HG03280 (cell line): ENCODE data around the gene IL6ST.
"Not testable (repeated sequence)": the region's sequence is repeated elsewhere in the genome, so short reads cannot be mapped to it uniquely, and the experiment has no call there.

Source experiments
- ATAC-seq: cut with Tn5 transposase; IDR thresholded peaks from one replicate; pipeline ENCODE4 v1.9.1; 2021; ENCODE audit warnings: mild to moderate bottlenecking, moderate library complexity; ENCODE audit not compliant: unreplicated experiment

Gene IL6ST

DNA sequence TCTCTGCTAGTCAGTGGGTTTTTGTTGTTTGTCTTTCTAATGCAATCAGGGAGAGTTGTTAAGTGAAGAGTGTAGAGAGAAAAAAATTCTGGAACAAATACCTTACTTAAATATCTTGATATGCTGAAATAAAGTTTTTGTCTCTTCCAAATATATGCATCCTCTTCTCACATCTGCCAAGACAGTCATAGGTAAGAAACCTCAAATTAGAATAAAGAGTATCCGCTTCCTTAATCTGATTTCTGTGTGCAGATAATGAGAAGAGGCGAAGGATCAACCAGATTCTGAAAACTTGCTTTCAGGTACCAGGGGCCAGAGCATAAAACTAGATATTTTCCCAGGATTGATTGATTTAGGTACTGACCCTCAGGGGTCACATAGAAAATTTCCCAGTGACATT is 11.3 kb upstream of the IL6ST start:
- no peak for ATAC-seq

DNA sequence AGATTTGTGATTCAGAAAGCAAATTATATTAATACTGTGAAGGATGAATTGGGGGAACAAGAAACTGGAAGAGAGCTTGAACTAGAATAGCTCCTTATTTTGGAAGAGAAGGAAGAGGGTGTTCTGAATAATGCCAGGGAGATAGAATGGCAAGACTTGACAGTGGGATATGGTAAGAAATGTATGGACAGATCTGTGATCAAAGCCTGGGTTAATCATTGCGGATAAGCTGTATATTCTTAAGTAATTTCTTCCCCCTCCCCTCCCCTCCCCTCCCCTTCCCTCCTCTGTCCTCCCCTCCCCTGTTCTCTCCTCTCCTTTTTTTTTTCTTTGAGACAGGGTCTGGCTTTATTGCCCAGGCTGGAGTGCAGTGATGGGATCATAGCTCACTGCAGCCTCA is 10.1 kb upstream of the IL6ST start:
- no peak for ATAC-seq

DNA sequence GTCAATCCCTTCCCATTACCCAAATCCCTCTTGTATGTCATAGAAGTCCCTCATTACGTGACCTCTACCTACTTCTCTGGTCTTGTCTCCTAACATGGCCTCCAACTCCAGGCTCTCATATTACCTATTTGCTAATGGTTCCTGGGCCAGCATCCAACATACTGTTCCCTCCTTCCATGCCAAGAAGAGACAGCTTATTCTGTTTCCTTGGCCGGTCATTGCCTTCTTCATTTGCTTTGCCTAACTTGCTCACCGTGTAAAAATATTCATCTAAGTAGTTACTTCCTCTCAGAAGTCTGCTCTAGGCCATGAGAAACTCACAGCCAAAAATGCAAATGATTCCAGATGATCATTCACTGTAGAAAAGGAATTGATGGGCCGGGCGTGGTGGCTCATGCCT is 8.9 kb upstream of the IL6ST start:
- ATAC-seq: no peak

DNA sequence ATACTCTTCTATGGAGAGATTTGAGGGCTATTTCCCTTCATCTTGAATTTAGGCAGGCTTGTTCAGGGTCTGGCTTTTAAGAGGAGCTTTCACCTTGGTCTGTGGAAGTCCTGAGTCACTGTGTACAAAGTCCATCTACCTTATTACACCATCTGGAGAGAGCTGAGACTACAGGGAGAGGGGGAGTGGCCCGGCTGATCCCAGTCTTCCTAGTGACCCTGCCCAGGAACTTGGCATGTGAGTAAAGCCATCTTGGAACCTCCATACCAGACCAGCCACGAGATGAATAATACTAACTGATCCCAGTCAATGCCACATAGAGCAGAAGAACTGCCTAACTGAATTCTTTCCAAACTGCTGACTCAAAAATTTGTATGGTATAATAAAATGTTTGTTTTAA is 8.4 kb upstream of the IL6ST start:
- ATAC-seq: no peak

DNA sequence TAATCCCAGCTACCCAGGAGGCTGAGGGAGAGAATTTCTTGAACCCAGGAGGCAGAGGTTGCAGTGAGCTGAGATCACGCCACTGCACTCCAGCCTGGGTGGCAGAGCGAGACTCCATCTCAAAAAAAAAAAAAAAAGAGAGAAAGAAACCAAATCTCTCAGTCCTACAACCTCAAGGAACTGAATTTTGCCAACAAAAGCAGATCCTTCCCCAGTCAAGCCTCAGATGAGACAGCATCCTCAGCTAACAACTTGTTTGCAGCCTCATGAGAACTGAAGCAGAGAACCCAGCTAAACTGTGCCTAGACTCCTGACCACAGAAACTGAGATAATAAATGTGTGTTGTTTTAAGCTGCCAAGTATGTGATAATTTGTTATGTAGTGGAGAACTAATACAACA is 7.5 kb upstream of the IL6ST start:
- no peak for ATAC-seq

DNA sequence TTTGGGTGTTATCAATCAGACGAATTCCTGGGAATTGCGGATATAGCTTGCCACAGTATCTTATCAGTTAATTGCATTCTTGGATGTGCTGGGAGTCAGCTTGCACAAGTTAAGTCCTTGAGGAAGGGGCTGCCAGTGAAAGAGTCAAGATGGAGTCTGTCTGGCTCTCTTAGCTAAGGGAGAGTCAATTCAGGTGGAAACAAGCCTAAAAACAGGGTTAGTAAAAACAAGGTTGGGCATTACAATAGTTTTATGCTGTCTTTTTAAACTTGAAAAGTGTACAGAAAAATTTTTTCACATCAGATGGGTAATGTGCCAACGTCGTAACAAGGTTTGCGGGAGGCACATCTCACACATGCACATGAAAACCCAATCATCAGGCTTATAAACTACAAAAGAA is 5.5 kb upstream of the IL6ST start:
- not testable (repeated sequence) for ATAC-seq

DNA sequence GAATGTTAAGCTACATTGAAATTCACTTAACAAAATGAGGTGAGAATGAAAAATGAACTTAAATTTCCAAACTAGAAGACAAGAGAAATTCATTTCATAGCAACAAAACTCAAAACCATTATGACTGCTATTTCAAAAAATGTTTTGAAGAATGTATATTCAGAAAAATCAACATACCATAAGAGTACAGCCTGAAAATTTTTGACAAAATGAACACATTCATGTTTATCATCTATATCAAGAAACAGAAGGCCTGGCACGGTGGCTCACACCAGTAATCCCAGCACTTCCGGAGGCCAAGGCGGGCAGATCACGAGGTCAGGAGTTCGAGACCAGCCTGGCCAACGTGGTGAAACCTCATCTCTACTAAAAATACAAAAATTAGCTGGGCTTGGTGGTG is 4.2 kb upstream of the IL6ST start:
- ATAC-seq: no peak

DNA sequence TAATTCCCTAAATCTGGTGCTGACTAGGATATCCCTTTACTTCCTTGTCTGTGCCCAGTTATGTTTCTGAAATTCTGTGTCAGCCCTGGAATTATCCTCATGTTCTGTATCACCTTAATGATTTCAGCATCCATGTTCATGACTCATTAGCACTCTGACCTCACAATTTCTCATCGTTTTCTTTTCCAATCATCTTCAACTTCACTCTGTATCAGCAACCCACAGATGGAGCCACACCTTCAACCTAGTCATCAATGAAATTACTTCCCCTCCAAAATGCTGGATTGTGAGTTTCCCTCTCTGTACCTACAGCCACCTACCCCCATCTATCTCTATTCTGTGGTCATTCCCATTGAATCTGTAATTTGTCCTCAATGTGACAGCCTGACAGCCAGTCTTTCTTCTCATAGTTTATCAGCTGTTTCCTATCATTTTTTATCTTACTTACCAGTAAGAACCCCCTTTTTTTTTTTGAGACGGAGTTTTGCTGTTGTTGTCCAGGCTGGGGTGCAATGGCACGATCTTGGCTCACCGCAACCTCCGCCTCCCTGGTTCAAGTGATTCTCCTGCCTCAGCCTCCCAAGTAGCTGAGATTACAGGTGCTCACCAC is 3.1 kb upstream of the IL6ST start:
- no peak for ATAC-seq

DNA sequence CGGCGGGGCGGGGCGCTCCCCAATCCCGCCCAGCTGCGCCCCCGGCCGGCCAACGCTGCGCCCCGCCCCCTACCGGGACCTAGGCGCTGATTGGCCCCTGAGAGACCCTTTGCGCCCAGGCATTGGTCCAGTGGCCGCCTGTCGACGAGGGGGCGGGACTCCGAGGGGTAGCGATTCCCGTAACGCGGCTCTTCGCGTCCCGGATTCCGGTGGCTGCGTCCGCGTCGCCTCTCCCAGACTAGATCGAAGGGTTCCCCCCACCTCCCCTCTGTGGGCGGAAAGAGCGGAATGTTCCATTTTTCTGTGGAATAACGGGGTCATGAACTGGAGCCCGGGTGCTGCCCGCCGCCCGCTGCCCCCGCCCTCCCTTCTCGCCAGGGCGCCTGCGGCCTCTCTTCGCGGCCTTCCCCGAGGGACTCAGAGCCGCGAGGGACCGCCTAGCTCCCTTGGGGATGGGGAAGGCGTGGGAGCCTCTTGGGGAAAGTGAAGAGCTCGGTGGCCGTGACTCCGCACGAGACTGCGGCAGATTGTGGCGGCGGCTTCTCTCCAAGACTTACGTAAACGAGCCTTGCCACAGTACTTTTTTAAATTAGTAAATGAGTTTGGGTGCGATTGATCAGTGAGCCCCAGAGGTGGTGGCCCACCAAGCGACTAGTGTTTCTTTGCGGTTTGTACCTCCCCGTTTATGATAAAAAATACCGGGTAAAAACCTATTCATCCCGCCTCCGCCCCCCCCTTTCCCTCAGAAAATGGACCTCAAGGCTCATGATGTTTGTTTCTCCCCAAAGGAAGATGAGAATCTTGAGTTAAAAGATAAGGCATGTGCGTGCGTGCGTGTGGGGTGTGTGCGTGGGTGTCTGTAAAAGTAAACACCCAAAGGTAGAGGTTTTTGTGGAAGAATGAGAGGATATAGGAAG is 493 bp upstream of the IL6ST start:
- ATAC-seq: peak; percentile 97

DNA sequence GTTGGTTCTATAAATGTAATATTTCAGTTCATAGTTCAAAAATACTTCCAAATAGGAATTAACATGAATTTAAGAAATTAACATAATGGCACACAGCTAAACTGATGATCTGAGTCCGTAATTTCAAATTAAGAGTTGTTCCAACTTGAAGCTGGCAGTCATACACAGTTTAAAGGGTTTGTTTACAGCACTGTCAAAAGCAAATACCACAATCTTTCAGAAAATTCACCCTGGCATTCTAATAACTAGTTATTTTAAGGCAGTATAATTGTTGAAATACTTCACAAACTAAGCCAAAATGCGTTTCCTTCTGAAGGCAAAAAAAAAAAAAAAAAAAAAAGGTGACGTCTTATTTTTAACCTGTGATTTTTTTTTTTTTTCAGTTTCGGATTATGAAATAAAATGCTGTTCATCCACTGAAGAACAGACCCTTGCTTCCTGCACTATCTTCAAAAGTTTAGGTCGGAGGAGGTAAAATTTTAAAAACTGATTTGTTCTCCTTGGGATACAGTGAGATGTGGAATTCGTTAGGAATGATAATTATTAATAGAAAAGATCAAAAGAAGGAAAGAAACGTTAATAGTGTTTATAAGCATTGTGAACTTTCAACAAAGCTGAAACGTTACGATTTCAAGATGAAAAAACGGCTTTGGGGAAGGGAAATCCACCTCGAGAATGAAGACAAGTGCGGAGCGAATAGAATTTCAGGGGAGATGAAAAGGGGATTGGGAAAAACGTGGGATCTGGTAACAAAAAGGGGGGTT is 850 bp downstream of the IL6ST start:
- ATAC-seq: no peak

DNA sequence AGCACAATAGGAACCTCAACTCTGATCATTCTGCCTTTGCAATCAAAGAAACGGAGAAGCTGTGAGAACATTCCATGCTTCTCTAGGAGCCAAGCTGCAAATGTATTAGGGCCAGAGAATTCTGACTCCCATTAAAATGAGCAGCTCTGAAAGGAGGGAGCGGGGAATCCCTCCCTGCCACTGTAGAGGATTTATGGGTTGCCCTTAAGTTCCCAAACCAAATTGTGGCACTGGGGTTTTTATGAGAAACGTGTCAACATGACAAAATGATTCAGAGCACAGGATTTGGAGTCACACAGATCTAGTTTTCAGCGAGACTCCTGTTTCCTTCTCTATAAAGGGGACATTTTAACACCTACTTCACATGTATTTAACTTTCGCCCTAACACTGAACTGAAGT is 1.8 kb downstream of the IL6ST start:
- ATAC-seq: no peak

DNA sequence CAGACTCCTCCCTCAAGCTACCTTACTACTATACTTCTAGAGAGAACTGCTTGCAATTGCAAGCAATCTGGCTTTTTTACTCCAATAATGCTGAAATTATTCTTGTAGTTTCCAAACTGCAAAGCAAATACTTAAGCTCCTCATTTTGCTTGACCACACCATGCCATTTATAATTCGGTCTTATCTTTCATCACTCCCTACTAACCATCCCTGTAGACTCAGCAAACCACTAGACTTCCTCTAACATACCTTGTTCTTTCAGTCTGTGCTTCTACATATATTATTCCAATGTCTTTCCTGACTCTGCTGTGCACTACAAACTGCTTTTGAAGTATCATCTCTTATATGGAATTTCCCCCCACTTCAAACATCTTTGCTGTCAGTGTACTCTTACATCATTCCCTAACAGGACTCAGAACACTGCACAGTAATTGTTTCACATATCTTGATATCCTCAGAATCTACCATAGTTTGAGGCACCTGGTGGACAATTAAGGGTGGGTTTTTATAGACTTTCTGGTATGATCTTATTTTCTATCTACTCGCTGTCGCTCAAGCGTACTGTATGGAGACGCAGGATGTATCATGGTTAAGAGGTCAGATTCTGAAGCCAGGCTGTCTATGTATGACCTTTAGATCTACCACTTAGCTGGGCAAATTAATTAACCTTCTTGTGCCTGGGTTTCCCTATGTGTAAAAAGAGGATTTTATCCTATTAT is 2.8 kb downstream of the IL6ST start:
- ATAC-seq: no peak

DNA sequence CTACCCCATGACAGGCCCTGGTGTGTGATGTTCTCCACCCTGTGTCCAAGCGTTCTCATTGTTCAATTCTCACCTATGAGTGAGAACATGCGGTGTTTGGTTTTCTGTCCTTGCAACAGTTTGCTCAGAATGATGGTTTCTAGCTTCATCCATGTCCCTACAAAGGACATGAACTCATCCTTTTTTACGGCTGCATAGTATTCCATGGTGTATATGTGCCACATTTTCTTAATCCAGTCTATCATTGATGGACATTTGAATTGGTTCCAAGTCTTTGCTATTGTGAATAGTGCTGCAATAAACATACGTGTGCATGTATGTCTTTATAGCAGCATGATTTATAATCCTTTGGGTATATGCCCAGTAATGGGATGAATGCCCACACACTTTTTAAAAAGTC is 3.9 kb downstream of the IL6ST start:
- ATAC-seq: not testable (repeated sequence)

DNA sequence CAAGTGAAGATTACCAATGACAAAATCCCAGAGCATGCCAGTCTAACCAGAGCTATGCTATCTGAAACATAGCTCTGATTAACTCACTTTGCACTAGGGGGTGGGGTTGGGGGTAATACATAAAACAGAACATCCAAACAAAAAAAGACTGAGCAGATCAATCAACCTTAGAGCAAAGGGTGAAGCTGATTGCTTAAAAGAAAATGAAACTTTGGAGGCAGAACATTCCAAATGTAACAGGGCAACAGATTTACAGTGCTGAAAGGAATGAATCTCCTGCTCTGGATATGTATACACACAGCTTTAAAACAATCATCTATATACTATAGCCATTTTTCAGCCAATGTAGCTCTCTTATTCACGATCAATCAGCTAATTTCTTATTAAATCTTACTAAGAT is 4.9 kb downstream of the IL6ST start:
- no peak for ATAC-seq

DNA sequence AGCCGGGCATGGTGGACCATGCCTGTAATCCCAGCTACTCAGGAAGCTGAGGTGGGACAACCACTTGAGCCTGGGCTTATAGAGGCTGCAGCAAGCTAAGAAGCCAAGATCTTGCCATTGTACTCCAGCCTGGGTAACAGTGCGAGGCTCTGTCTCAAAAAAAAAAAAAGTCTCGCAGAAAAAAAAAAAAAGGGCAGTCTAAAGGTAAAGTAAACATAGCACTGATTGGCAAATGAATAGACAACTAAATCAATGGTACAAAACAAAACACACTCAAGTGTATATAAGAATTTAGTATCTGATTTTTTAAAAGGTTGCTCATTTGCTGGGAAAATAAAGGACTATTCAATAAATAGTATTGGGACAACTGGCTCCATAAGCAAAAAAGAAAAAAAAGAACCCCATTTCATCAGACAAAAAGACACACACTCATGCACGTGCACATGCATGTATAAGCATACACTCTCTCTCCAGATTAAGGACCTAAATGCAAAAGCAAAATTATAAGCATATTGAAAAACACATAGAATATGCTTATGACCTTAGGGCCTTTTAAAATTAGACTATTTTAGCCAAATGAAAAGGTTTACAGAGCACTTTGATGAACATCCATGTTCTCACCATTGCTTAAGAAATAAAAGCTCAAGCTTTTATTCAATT is 5.7 kb downstream of the IL6ST start:
- ATAC-seq: no peak

DNA sequence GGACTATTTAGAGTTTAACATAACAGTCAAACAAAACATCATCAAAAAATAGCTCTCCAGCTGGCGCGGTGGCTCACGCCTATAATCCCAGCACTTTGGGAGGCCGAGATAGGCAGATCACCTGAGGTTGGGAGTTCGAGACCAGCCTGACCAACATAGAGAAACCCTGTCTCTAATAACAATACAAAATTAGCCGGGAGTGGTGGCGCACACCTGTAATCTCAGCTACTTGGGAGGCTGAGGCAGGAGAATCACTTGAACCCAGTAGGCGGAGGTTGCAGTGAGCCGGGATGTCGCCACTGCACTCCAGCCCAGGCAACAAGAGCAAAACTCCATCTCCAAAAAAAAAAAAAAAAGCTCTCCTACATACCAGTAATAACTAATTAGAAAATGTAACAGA is 6.3 kb downstream of the IL6ST start:
- not testable (repeated sequence) for ATAC-seq

DNA sequence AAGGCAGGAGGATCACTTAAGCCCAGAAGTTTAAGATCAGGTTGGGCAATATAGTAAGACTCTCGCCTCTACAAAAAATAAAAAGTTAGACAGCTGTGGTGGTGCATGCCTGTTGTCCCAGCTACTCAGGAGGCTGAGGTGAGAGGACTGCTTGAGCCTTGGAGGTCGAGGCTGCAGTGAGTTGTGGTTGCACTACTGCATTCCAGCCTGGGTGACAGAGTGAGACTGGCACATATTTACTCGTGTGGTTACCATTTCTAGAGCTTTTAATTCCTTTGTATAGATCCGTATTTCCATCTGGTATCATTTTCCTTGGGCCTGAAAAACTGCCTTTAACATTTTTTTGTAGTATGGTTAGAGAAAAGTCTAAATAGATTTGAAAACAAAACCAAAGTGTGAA is 7.8 kb downstream of the IL6ST start:
- no peak for ATAC-seq

DNA sequence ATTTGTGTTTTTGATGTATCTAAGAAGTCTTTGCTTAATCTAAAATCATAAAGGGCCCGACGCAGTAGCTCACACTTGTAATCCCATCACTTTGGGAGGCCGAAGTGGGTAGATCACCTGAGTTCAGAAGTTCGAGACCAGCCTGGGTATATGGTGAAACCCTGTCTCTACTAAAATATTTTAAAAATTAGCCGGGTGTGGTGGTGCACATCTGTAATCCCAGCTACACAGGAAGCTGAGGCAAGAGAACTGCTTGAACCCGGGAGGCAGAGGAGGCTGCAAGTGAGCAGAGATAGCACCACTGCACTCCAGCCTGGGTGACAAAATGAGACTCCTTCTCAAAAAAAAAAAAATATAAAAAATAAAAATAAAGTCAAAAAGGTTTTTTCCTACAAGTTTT is 9.6 kb downstream of the IL6ST start:
- ATAC-seq: no peak

DNA sequence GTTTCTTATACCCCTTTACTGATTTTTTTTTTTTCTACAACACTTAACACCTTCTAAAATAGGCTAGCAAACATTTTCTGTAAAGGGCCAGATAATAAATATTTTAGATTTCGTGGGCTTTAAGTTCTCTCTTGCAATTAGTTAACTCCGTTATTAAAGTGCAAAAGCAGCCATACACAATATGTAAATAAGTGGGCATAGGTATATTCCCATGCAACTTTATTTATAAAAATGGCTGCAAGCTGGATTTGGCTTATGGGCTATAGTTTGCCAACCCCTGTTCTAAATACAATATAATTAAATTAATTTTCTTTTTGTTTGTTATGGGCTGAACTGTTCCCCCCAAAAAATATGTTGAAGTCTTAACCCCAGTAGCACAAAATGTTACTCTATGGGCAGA is 10.8 kb downstream of the IL6ST start:
- no peak for ATAC-seq

DNA sequence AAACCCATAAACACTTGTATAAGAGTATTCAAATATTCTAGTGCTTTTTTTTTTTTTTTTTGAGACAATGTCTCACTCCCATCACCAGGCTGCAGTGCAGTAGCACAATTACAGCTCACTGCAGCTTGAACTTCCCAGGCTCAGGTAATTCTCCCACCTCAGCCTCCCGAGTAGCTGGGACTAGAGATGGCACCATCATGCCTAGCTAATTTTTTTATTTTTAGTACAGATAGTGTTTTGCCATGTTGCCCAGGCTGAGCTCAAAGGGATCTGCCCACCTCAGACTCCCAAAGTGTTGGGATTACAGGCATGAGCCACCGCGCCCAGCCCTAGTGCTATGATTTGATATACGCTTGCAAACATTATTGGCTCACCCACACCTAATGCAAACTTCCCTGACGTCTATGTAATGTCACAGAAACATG is 11.8 kb downstream of the IL6ST start:
- no peak for ATAC-seq

DNA sequence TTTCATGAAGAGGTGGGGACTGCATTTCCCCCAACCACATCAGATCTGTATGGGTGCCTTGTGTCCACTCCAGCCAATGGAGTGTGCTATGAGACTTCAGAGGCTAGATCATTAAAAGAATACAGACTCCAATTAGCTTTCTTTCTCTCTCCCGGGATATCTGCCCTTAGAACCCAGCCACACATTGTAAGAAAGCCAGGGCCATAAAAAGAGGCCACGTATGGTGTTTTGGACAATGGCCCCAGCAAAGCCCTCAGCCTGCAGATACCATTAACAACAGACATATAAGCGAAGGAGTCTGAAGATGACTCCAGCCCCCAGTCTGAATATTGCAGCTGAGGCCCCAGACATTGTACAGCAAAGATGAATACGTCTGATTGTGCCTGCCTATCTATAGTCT is 21.5 kb downstream of the IL6ST start:
- ATAC-seq: no peak
